HG03025 (cell line): Measurements from ENCODE around the gene NEBL.
"Not testable (repeated sequence)": the region's sequence is repeated elsewhere in the genome, so short reads cannot be mapped to it uniquely, and the experiment has no call there.

Experiments used
- ATAC-seq: cut with Tn5 transposase; IDR thresholded peaks from one replicate; pipeline ENCODE4 v1.9.1; 2021; ENCODE audit warnings: mild to moderate bottlenecking, moderate library complexity; ENCODE audit not compliant: unreplicated experiment, low FRiP score

NEBL gene

GRCh38 chr10:20897146-20897825 is at the start of gene NEBL:
Gene NEBL, minus strand, starts transcription at chr10:20897311. Its CDS starts 106 bp downstream, at chr10:20897205.
- ATAC-seq = no peak

GRCh38 chr10:20945546-20946332 is 48.6 kb upstream of the NEBL start:
- no peak for ATAC-seq

- ATAC-seq = no peak
These were observed 47.8 kb upstream of the NEBL start for GRCh38 chr10:20944789-20945502.

- ATAC-seq = not testable (repeated sequence)
These were observed 42.3 kb upstream of the NEBL start for GRCh38 chr10:20939414-20939813.

- ATAC-seq = no peak
These were observed 39.3 kb upstream of the NEBL start for GRCh38 chr10:20936396-20936795.

- ATAC-seq = no peak
These were observed 38.8 kb upstream of the NEBL start for GRCh38 chr10:20935931-20936330.

- no peak for ATAC-seq
These were observed 38.2 kb upstream of the NEBL start for GRCh38 chr10:20935301-20935700.

GRCh38 chr10:20933705-20934104 is 36.6 kb upstream of the NEBL start:
- ATAC-seq = no peak

GRCh38 chr10:20932606-20933126 is 35.6 kb upstream of the NEBL start:
- no peak for ATAC-seq

- no peak for ATAC-seq
These were observed 34.2 kb upstream of the NEBL start for GRCh38 chr10:20931156-20931795.

- no peak for ATAC-seq
These were observed 30.3 kb upstream of the NEBL start for GRCh38 chr10:20927456-20927855.

- no peak for ATAC-seq
These were observed 25.3 kb upstream of the NEBL start for GRCh38 chr10:20922451-20922850.

- ATAC-seq = no peak
These were observed 24.9 kb upstream of the NEBL start for GRCh38 chr10:20922033-20922432.

- no peak for ATAC-seq
These were observed 22.9 kb upstream of the NEBL start for GRCh38 chr10:20920061-20920460.

- no peak for ATAC-seq
These were observed 22.4 kb upstream of the NEBL start for GRCh38 chr10:20919481-20919880.

GRCh38 chr10:20916976-20917375 is 19.9 kb upstream of the NEBL start:
- ATAC-seq = no peak

GRCh38 chr10:20912969-20913368 is 15.9 kb upstream of the NEBL start:
- no peak for ATAC-seq

- ATAC-seq = no peak
These were observed 14.5 kb upstream of the NEBL start for GRCh38 chr10:20911626-20912025.

- no peak for ATAC-seq
These were observed 12.7 kb upstream of the NEBL start for GRCh38 chr10:20909801-20910200.

- ATAC-seq = no peak
These were observed 11.3 kb upstream of the NEBL start for GRCh38 chr10:20908391-20908790.
